ENCODE data around the gene BIRC3.

BIRC3 gene

GRCh38 chr11:102320679-102321078 lies 3.4 kb downstream of the BIRC3 start:
- Histone ChIP-seq H3K4me3 (ENCODE audit: low read length) (peak overlapping the region; percentile 91), H3K27ac (ENCODE audit: low read length) (peak overlapping the region; percentile 16; the same call in 1 of the 2 replicates), H3K4me1 (ENCODE audit: low read length) (peaks cover 40% of the 10 kb centered on the region), H3K9ac (ENCODE audit: low read length) (peak overlapping the region; percentile 87; the same call in 1 of the 2 replicates), H3K27me3 (ENCODE audit: low read depth, low read length) (no peaks in the 10 kb centered on the region), H4K20me1 (ENCODE audit: insufficient read depth, low read length) (peaks cover 53% of the 10 kb centered on the region), H2AFZ (ENCODE audit: low read depth, low read length) (no peak overlapping the region), H3K36me3 (replicated peaks; ENCODE audit: low read depth, low read length) (peaks cover 41% of the 10 kb centered on the region), H3K4me2 (ENCODE audit: low read length) (peak overlapping the region; percentile 90), H3K79me2 (ENCODE audit: low read length) (peaks cover 78% of the 10 kb centered on the region), H3K9me3 (ENCODE audit: insufficient read depth, low read length) (no peaks in the 10 kb centered on the region)
- TF ChIP-seq CTCF (IDR thresholded peaks at IDR 0.05; ENCODE audit: low read depth, low read length) (no peak), EZH2phosphoT487 (IDR thresholded peaks at IDR 0.05; ENCODE audit: low read depth) (no peak)

- H3K79me2 ChIP-seq (ENCODE audit: low read length): peaks cover 75% of the 10 kb centered on the region
- H3K9ac ChIP-seq (ENCODE audit: low read length): no peak overlapping the region
- peaks cover 49% of the 10 kb centered on the region for H3K36me3 ChIP-seq (replicated peaks; ENCODE audit: low read depth, low read length)
- H4K20me1 ChIP-seq (ENCODE audit: insufficient read depth, low read length): peaks cover 61% of the 10 kb centered on the region
- H3K4me2 ChIP-seq (ENCODE audit: low read length): no peak overlapping the region
- H2AFZ ChIP-seq (ENCODE audit: low read depth, low read length): no peak overlapping the region
- no peaks in the 10 kb centered on the region for H3K9me3 ChIP-seq (ENCODE audit: insufficient read depth, low read length)
- no peak overlapping the region for H3K4me3 ChIP-seq (ENCODE audit: low read length)
- no peaks in the 10 kb centered on the region for H3K27me3 ChIP-seq (ENCODE audit: low read depth, low read length)
- peaks cover 30% of the 10 kb centered on the region for H3K4me1 ChIP-seq (ENCODE audit: low read length)
- TF ChIP-seq CTCF (IDR thresholded peaks at IDR 0.05; ENCODE audit: low read depth, low read length) (no peak), EZH2phosphoT487 (IDR thresholded peaks at IDR 0.05; ENCODE audit: low read depth) (no peak)
- no peak overlapping the region for H3K27ac ChIP-seq (ENCODE audit: low read length)
These were observed 5.3 kb downstream of the BIRC3 start for GRCh38 chr11:102322560-102322959.

- no peak overlapping the region for H3K27ac ChIP-seq (ENCODE audit: low read length)
- H3K9ac ChIP-seq (ENCODE audit: low read length): no peak overlapping the region
- peaks cover 30% of the 10 kb centered on the region for H3K4me1 ChIP-seq (ENCODE audit: low read length)
- H2AFZ ChIP-seq (ENCODE audit: low read depth, low read length): no peak overlapping the region
- H4K20me1 ChIP-seq (ENCODE audit: insufficient read depth, low read length): peaks cover 61% of the 10 kb centered on the region
- no peak overlapping the region for H3K4me3 ChIP-seq (ENCODE audit: low read length)
- no peak for TF ChIP-seq EZH2phosphoT487 (IDR thresholded peaks at IDR 0.05; ENCODE audit: low read depth)
- no peak for TF ChIP-seq CTCF (IDR thresholded peaks at IDR 0.05; ENCODE audit: low read depth, low read length)
- peaks cover 58% of the 10 kb centered on the region for H3K36me3 ChIP-seq (replicated peaks; ENCODE audit: low read depth, low read length)
- no peaks in the 10 kb centered on the region for H3K9me3 ChIP-seq (ENCODE audit: insufficient read depth, low read length)
- H3K4me2 ChIP-seq (ENCODE audit: low read length): no peak overlapping the region
- H3K79me2 ChIP-seq (ENCODE audit: low read length): peaks cover 64% of the 10 kb centered on the region
- no peaks in the 10 kb centered on the region for H3K27me3 ChIP-seq (ENCODE audit: low read depth, low read length)
These were observed 6.4 kb downstream of the BIRC3 start for GRCh38 chr11:102323542-102324251.

- Histone ChIP-seq H3K4me1 (ENCODE audit: low read length) (peaks cover 23% of the 10 kb centered on the region), H3K4me2 (ENCODE audit: low read length) (no peak overlapping the region), H2AFZ (ENCODE audit: low read depth, low read length) (no peak overlapping the region), H4K20me1 (ENCODE audit: insufficient read depth, low read length) (peaks cover 51% of the 10 kb centered on the region), H3K9ac (ENCODE audit: low read length) (no peak overlapping the region), H3K27ac (ENCODE audit: low read length) (no peak overlapping the region), H3K79me2 (ENCODE audit: low read length) (peaks cover 50% of the 10 kb centered on the region), H3K27me3 (ENCODE audit: low read depth, low read length) (no peaks in the 10 kb centered on the region), H3K4me3 (ENCODE audit: low read length) (no peak overlapping the region), H3K36me3 (replicated peaks; ENCODE audit: low read depth, low read length) (peaks cover 58% of the 10 kb centered on the region), H3K9me3 (ENCODE audit: insufficient read depth, low read length) (no peaks in the 10 kb centered on the region)
- TF ChIP-seq EZH2phosphoT487 (IDR thresholded peaks at IDR 0.05; ENCODE audit: low read depth): no peak
- TF ChIP-seq CTCF (IDR thresholded peaks at IDR 0.05; ENCODE audit: low read depth, low read length): no peak
These were observed 7.8 kb downstream of the BIRC3 start for GRCh38 chr11:102325088-102325487.
